ENCODE data around the gene JMJD6. TPM values are rescaled to one million over a fixed set of nuclear protein-coding genes. Genes with fewer than 3 reads are reported as not detected.

JMJD6 gene
- total RNA-seq, 1 experiment from 2014 or later: 47.6 TPM

DNA sequence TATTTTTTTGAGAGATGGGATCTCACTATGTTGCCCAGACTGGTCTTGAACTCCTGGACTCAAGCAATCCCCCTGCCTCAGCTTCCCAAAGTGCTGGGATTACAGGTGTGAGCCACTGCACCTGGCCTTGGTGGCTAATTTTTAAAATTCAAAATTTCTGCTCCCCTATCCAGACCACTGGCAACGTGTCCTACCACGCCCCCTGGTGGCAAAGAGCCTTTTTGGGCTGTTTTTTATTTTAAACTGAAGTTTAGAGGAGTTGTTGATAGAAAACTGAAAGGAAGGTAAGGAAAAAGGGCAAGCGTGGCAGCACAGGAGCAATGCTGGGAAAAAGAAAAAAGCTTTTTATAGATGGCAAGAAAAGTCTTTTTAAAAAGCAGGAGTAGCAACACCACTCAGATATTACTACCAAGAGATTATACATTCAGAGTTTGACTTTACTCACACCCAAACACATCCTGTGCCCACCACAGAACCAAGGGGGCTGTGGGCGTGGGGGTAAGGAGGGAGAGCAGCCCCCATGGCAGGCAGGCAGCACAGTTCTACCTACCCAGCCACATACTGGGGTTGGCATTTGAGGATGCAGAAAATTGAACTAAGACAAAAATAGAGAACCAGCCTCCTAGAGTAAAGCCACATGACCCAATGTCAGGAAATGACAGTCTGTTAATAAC is 11.4 kb downstream of the JMJD6 start:
- H3K9me2 ChIP-seq (ENCODE audit: insufficient read depth): no peaks in the 10 kb centered on the region
- peak; percentile 28 for ATAC-seq
- H3K4me1 ChIP-seq (ENCODE audit: control insufficient read depth in 1 of 2, insufficient read depth in 2 of 2, low read length in 2 of 2): peaks cover 9 to 14% of the 10 kb centered on the region in 2 experiments
- intact Hi-C loops (cut with micrococcal nuclease): loop anchor here (1.0 kb wide), 1 partner anchor 192 kb away; no protein-coding TSS in a partner anchor
- ChIA-PET POLR2A (no interaction called here), CTCF (no interaction called here), RAD21 (ENCODE audit: low non-redundant PET in 1 of 2, low total read pairs in 2 of 2, uncharacterized antibody in 2 of 2, unreplicated experiment in 2 of 2) (no interaction called here)
- no TSS peak for BruUV-seq (replicated peaks)
- no peaks in the 10 kb centered on the region for H3K27me3 ChIP-seq (ENCODE audit: insufficient read depth, low read length)
- no peak overlapping the region for H3K4me2 ChIP-seq (ENCODE audit: low read length)
- no peaks in the 10 kb centered on the region for H3K9me3 ChIP-seq (ENCODE audit: control insufficient read depth in 1 of 2, insufficient read depth in 1 of 2, low read depth in 1 of 2, low read length in 2 of 2)
- H3K4me3 ChIP-seq (replicated peaks in 1 of 2; ENCODE audit: low read depth in 1 of 2, low read length in 2 of 2): no peak overlapping the region
- peaks cover 4% of the 10 kb centered on the region; the same call in 1 of the 2 replicates for H4K20me1 ChIP-seq (ENCODE audit: insufficient read depth)
- peaks cover 23% of the 10 kb centered on the region for H3K79me2 ChIP-seq (ENCODE audit: insufficient read depth, low read length)
- TF ChIP-seq FOSL1 (IDR thresholded peaks at IDR 0.05; ENCODE audit: low read depth) (no peak), SIN3A (IDR thresholded peaks at IDR 0.05; ENCODE audit: low read depth) (0 out of 2 replicates have a peak, but pooled peaks have one; percentile 19), CBX3 (IDR thresholded peaks at IDR 0.05; ENCODE audit: low read depth) (no peak), RAD21 (IDR thresholded peaks at IDR 0.05; ENCODE audit: low read depth) (peak; percentile 83)
- TF ChIP-seq, protein P1, sequence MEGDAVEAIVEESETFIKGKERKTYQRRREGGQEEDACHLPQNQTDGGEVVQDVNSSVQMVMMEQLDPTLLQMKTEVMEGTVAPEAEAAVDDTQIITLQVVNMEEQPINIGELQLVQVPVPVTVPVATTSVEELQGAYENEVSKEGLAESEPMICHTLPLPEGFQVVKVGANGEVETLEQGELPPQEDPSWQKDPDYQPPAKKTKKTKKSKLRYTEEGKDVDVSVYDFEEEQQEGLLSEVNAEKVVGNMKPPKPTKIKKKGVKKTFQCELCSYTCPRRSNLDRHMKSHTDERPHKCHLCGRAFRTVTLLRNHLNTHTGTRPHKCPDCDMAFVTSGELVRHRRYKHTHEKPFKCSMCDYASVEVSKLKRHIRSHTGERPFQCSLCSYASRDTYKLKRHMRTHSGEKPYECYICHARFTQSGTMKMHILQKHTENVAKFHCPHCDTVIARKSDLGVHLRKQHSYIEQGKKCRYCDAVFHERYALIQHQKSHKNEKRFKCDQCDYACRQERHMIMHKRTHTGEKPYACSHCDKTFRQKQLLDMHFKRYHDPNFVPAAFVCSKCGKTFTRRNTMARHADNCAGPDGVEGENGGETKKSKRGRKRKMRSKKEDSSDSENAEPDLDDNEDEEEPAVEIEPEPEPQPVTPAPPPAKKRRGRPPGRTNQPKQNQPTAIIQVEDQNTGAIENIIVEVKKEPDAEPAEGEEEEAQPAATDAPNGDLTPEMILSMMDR (IDR thresholded peaks at IDR 0.05 in 2 of 3, conservative IDR thresholded peaks at IDR 0.05 in 1 of 3; ENCODE audit: borderline replicate concordance in 1 of 3, insufficient read depth in 1 of 3, low read depth in 2 of 3, low read length in 2 of 3): peak; percentile 87 to 97 (median 88)
- peaks cover 42 to 54% of the 10 kb centered on the region in 2 experiments for H3K36me3 ChIP-seq (ENCODE audit: control insufficient read depth in 1 of 2, insufficient read depth in 2 of 2, low read length in 2 of 2)
- DNase-seq (ENCODE audit: low read depth, low spot score): no peak
- no peak overlapping the region for H2AFZ ChIP-seq (ENCODE audit: low read depth, low read length, poor library complexity, severe bottlenecking)
- no peak overlapping the region for H3K9ac ChIP-seq (ENCODE audit: low read length)
- H3K27ac ChIP-seq (ENCODE audit: low read depth, low read length): 0 out of 2 replicates have a peak overlapping the region, but pooled peaks have one; percentile 0

GRCh38 chr17:76714336-76714735 is 12.1 kb downstream of the JMJD6 start:
- Histone ChIP-seq H4K20me1 (ENCODE audit: insufficient read depth) (peaks cover 4% of the 10 kb centered on the region; the same call in 1 of the 2 replicates), H3K4me2 (ENCODE audit: low read length) (no peak overlapping the region), H3K9ac (ENCODE audit: low read length) (no peak overlapping the region), H3K79me2 (ENCODE audit: insufficient read depth, low read length) (peaks cover 24% of the 10 kb centered on the region), H3K27me3 (ENCODE audit: insufficient read depth, low read length) (no peaks in the 10 kb centered on the region), H3K36me3 (ENCODE audit: control insufficient read depth in 1 of 2, insufficient read depth in 2 of 2, low read length in 2 of 2) (peaks cover 38 to 48% of the 10 kb centered on the region in 2 experiments), H3K4me3 (replicated peaks in 1 of 2; ENCODE audit: low read depth in 1 of 2, low read length in 2 of 2) (no peak overlapping the region), H3K4me1 (ENCODE audit: control insufficient read depth in 1 of 2, insufficient read depth in 2 of 2, low read length in 2 of 2) (peaks cover 14 to 21% of the 10 kb centered on the region in 2 experiments), H3K9me2 (ENCODE audit: insufficient read depth) (no peaks in the 10 kb centered on the region), H2AFZ (ENCODE audit: low read depth, low read length, poor library complexity, severe bottlenecking) (no peak overlapping the region), H3K9me3 (ENCODE audit: control insufficient read depth in 1 of 2, insufficient read depth in 1 of 2, low read depth in 1 of 2, low read length in 2 of 2) (no peaks in the 10 kb centered on the region), H3K27ac (ENCODE audit: low read depth, low read length) (no peak overlapping the region)
- ChIA-PET RAD21 (ENCODE audit: low non-redundant PET in 1 of 2, low total read pairs in 2 of 2, uncharacterized antibody in 2 of 2, unreplicated experiment in 2 of 2) (interaction anchor here in 1 of 2 experiments (0.6 kb wide), 1 partner anchor 14 kb away, joined by 4 read pairs; no protein-coding TSS in a partner anchor), POLR2A (interaction anchor here (2.0 kb wide), 1 partner anchor 18 kb away, joined by 5 read pairs; no protein-coding TSS in a partner anchor), CTCF (interaction anchor here (1.1 to 1.8 kb wide), 4 partner anchors 13 to 191 kb away, joined by 3 to 14 read pairs (median 4); partner anchors contain the start of gene PRCD)
- ATAC-seq: no peak
- intact Hi-C loops (cut with micrococcal nuclease): loop anchor here (1.0 kb wide), 1 partner anchor 191 kb away; no protein-coding TSS in a partner anchor
- BruUV-seq (replicated peaks): no TSS peak
- no peak for DNase-seq (ENCODE audit: low read depth, low spot score)
- TF ChIP-seq CEBPB (IDR thresholded peaks at IDR 0.05; ENCODE audit: low read depth): no peak
- TF ChIP-seq EZH2phosphoT487 (IDR thresholded peaks at IDR 0.05; ENCODE audit: borderline replicate concordance): no peak
- no peak for TF ChIP-seq EZH2 (IDR thresholded peaks at IDR 0.05)
- no peak for TF ChIP-seq SIN3A (IDR thresholded peaks at IDR 0.05; ENCODE audit: low read depth)
- TF ChIP-seq YY1 (IDR thresholded peaks at IDR 0.05; ENCODE audit: extremely low read depth, insufficient replicate concordance, low read depth, low read length): no peak
- TF ChIP-seq REST (IDR thresholded peaks at IDR 0.05; ENCODE audit: low read depth): no peak
- TF ChIP-seq RAD21 (IDR thresholded peaks at IDR 0.05; ENCODE audit: low read depth): no peak
